Fibroblast of lung (primary cell): ENCODE measurements around the gene RPF1.

Source experiments
- EZH2 ChIP-seq: IDR thresholded peaks from 2 replicates; pipeline ENCODE4 v1.5.1; 2012; ENCODE audit warnings: low read length, control low read depth, mild to moderate bottlenecking; ENCODE audit errors: missing control alignments
- TF ChIP-seq, protein P1 (sequence below), 2 donors: IDR thresholded peaks in 1 of 2; conservative IDR thresholded peaks in 1 of 2; 1 replicate in 1 of 2; 2 replicates in 1 of 2; pipeline ENCODE4 v1.5.1; 2011 to 2012; ENCODE audit warnings: low read length in 2 of 2, control low read depth in 1 of 2, inconsistent platforms in 1 of 2, low read depth in 1 of 2, mild to moderate bottlenecking in 1 of 2

DNA sequence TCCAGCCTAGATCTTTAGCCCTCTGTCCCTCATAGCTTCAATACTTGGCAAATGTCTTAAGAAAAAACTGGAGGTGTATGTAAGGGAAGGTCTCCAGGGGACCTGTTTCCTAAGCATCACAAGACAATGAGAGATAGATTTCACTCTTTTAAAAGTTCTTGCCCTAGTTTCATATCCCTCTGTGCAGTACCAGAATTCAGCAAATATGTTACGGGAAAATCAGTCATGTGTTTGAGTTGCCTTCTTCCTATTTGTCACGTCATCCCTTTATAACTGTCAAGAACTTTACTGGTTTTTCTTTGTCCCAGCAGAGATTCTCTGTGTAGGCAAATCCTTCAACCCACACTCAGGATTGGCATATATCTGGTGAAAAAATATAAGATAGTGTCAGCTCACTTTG, 48.5 kb upstream of the RPF1 start:
- TF ChIP-seq, protein P1, sequence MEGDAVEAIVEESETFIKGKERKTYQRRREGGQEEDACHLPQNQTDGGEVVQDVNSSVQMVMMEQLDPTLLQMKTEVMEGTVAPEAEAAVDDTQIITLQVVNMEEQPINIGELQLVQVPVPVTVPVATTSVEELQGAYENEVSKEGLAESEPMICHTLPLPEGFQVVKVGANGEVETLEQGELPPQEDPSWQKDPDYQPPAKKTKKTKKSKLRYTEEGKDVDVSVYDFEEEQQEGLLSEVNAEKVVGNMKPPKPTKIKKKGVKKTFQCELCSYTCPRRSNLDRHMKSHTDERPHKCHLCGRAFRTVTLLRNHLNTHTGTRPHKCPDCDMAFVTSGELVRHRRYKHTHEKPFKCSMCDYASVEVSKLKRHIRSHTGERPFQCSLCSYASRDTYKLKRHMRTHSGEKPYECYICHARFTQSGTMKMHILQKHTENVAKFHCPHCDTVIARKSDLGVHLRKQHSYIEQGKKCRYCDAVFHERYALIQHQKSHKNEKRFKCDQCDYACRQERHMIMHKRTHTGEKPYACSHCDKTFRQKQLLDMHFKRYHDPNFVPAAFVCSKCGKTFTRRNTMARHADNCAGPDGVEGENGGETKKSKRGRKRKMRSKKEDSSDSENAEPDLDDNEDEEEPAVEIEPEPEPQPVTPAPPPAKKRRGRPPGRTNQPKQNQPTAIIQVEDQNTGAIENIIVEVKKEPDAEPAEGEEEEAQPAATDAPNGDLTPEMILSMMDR (conservative IDR thresholded peaks at IDR 0.05 in 1 of 2, IDR thresholded peaks at IDR 0.05 in 1 of 2; ENCODE audit: low read depth in 1 of 2, low read length in 2 of 2) = no peak
- no peak for TF ChIP-seq EZH2
